Central memory CD8-positive, alpha-beta T cell (primary cell): Measurements from ENCODE around the gene CSKMT.
"Not testable (repeated sequence)": the region's sequence is repeated elsewhere in the genome, so short reads cannot be mapped to it uniquely, and the experiment has no call there.

Experiments
- ATAC-seq: fragments of 150-1000 bp; cut with Tn5 transposase; replicated peaks from 2 replicates; pipeline ENCODE4 v1.10.0; 2022; ENCODE audit warnings: mild to moderate bottlenecking, moderate FRiP score, moderate number of reproducible peaks; ENCODE audit not compliant: poor library complexity, severe bottlenecking; ENCODE audit errors: extremely low read depth
- DNase-seq, 2 donors: peaks; one replicate each; pipeline ENCODE4 v3.0.0; 2021; ENCODE audit warnings: low spot score in 2 of 2
- H3K27ac Mint-ChIP-seq: one replicate; pipeline ENCODE4 v1.8.0; 2022; ENCODE audit warnings: low read depth, mild to moderate bottlenecking, moderate library complexity, mixed read lengths
- H3K27me3 Mint-ChIP-seq: one replicate; pipeline ENCODE4 v1.8.0; 2022; ENCODE audit warnings: mixed read lengths
- H3K36me3 Mint-ChIP-seq: one replicate; pipeline ENCODE4 v1.8.0; 2022; ENCODE audit warnings: mild to moderate bottlenecking, moderate library complexity, mixed read lengths; ENCODE audit not compliant: insufficient read depth
- H3K4me1 Mint-ChIP-seq: one replicate; pipeline ENCODE4 v1.8.0; 2022; ENCODE audit warnings: mixed read lengths
- H3K4me3 Mint-ChIP-seq: one replicate; pipeline ENCODE4 v1.8.0; 2022; ENCODE audit warnings: mild to moderate bottlenecking, moderate library complexity, mixed read lengths
- H3K9me3 Mint-ChIP-seq: one replicate; pipeline ENCODE4 v1.8.0; 2022; ENCODE audit warnings: mixed read lengths

The CSKMT gene

DNA sequence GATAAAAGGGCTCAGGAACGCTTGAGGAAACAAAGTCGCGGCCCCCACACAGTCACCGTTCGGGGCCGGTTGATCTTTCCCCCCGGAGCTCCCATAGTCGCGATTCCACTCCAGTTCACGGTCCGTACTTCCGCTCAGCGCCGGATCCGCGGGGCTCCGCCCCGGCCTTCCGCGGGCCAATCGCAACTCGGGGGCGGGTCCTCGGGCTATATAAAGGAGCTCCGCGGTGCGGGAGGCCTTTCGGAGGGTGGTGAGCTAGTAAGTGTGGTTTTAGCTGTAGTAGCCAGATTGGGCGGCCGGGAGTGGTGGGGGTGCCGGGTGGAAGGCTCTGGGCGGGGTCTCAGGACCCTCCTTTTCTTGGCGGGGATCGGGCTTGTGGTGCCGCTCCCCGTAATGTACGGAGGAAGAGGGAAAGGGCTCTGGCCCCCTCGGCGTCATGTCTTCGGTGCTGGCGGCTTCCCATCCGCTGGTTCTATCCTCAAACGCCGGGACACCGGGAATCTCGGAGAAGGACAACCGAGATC lies at the start of gene CSKMT, which contains the start of gene C11orf98:
Gene CSKMT, plus strand, starts transcription at position 238 of the 524 bp plus-strand sequence. CDS start 568 bp downstream, outside the sequence.
Gene C11orf98, minus strand, starts transcription at position 136 of the 524 bp plus-strand sequence. Its CDS starts 41 bp downstream, at position 95.
- ATAC-seq (peak; percentile 92), DNase-seq (peak; percentile 94 to 96)
- Mint-ChIP-seq H3K36me3 (peaks cover 27% of the 10 kb centered on the region), H3K27ac (peak within 1 kb of the TSS; percentile 95), H3K27me3 (no peaks in the 10 kb centered on the region), H3K4me3 (peak within 1 kb of the TSS; percentile 94), H3K4me1 (peaks cover 29% of the 10 kb centered on the region), H3K9me3 (no peaks in the 10 kb centered on the region)

- Mint-ChIP-seq H3K27me3 (no peaks in the 10 kb centered on the region), H3K36me3 (peaks cover 29% of the 10 kb centered on the region), H3K4me3 (no peak overlapping the region), H3K9me3 (no peaks in the 10 kb centered on the region), H3K4me1 (peaks cover 22% of the 10 kb centered on the region), H3K27ac (no peak overlapping the region)
- ATAC-seq (no peak), DNase-seq (no peak)
These were observed 49.6 kb upstream of the CSKMT start for GRCh38 chr11:62615521-62615920.

GRCh38 chr11:62616957-62617356 lies 48.2 kb upstream of the CSKMT start:
- not testable (repeated sequence) for H3K9me3 Mint-ChIP-seq, H3K4me3 Mint-ChIP-seq, H3K27me3 Mint-ChIP-seq, DNase-seq, H3K27ac Mint-ChIP-seq, ATAC-seq
- Mint-ChIP-seq H3K36me3 (peaks cover 40% of the 10 kb centered on the region), H3K4me1 (peaks cover 31% of the 10 kb centered on the region)

- DNase-seq: no peak
- no peaks in the 10 kb centered on the region for H3K9me3 Mint-ChIP-seq
- H3K36me3 Mint-ChIP-seq: peaks cover 37% of the 10 kb centered on the region
- H3K4me1 Mint-ChIP-seq: peaks cover 19% of the 10 kb centered on the region
- peak overlapping the region; percentile 93 for H3K27ac Mint-ChIP-seq
- H3K27me3 Mint-ChIP-seq: no peaks in the 10 kb centered on the region
- no peak for ATAC-seq
- peak overlapping the region; percentile 90 for H3K4me3 Mint-ChIP-seq
These were observed 44.0 kb upstream of the CSKMT start for GRCh38 chr11:62621027-62621566.

GRCh38 chr11:62621567-62622470 lies 43.3 kb upstream of the CSKMT start, which contains the start of gene B3GAT3:
Gene B3GAT3, minus strand, starts transcription at chr11:62621986. Its CDS starts 39 bp downstream, at chr11:62621947.
- DNase-seq (peak; percentile 95), ATAC-seq (peak; percentile 88)
- no peaks in the 10 kb centered on the region for H3K27me3 Mint-ChIP-seq
- peaks cover 36% of the 10 kb centered on the region for H3K36me3 Mint-ChIP-seq
- H3K4me1 Mint-ChIP-seq: peaks cover 19% of the 10 kb centered on the region
- H3K27ac Mint-ChIP-seq: peak within 1 kb of the TSS; percentile 93
- peak within 1 kb of the TSS; percentile 90 for H3K4me3 Mint-ChIP-seq
- H3K9me3 Mint-ChIP-seq: no peaks in the 10 kb centered on the region

DNA sequence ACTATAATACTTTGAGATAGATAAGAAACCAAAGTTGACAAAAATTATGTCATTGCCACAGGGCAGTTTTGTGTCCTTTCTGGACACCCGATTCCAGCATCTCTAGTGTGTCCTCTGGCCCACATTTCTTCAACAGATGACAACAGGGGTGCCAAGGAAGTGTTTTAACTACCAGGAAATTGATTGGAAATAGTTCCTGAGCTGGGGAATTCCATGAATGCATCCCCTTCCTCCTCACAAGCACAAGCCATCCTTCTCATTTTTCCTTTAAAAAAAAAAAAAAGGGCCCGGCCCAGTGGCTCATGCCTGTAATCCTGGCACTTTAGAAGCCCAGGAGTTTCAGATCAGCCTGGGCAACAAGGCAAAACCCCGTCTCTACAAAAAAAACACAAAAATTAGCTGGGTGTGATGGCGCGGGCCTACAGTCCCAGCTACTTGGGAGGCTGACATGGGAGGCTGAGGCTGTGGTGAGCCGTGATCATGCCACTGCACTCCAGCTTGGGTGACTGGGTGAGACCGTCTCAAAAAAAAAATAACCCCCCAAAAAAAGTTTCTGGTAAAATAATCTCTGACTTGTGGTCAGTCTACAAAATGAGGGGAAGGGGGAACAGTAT lies 42.5 kb upstream of the CSKMT start:
- ATAC-seq (no peak), DNase-seq (no peak)
- Mint-ChIP-seq H3K27ac (peak overlapping the region; percentile 93), H3K27me3 (no peaks in the 10 kb centered on the region), H3K9me3 (no peaks in the 10 kb centered on the region), H3K4me3 (peak overlapping the region; percentile 90), H3K36me3 (peaks cover 40% of the 10 kb centered on the region), H3K4me1 (peaks cover 19% of the 10 kb centered on the region)

DNA sequence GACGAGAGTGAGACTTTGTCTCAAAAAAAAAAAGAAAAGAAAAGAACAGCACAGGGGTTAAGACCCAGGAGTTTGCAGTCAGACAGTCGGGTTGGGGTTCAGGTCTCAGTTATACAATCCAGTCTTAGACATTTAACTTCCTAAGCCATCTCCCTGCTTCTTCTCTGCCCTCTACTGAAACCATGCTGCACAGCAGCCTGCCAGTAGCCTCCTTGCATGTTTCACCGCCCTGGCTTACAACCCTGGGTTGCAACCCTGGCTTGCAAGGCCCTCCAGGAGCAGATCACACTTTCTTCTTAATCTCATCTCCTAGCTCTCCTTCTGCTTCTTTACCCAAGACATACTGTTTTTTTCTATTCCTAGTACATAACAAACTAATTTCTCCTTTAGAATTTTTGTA lies 37.4 kb upstream of the CSKMT start:
- Mint-ChIP-seq H3K27ac (no peak overlapping the region), H3K9me3 (no peaks in the 10 kb centered on the region), H3K27me3 (no peaks in the 10 kb centered on the region), H3K4me1 (peaks cover 5% of the 10 kb centered on the region), H3K36me3 (peaks cover 43% of the 10 kb centered on the region), H3K4me3 (no peak overlapping the region)
- no peak for DNase-seq
- no peak for ATAC-seq

DNA sequence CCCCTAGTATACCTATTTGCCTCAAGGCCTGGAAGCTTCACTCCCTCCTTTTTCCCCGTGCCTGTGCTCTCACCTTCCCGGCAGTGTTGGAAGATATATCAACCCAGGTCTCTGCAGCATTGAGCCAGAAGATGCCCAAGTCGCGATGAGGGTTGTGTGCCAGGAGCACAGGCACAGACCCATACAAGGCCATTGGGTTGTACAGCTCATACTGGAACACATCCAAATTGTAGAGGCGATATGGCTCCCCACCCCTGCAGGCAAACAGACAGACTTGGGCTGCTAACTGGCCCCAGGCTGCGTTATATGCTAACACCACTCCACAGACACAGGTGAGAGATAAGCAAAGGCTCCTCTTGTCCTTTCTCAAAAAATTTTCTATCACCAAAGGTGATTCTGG lies 32.6 kb upstream of the CSKMT start:
- Mint-ChIP-seq H3K27me3 (no peaks in the 10 kb centered on the region), H3K36me3 (peaks cover 63% of the 10 kb centered on the region), H3K9me3 (no peaks in the 10 kb centered on the region), H3K4me3 (no peak overlapping the region), H3K27ac (peak overlapping the region; percentile 61), H3K4me1 (peaks cover 11% of the 10 kb centered on the region)
- DNase-seq (no peak), ATAC-seq (no peak)

DNA sequence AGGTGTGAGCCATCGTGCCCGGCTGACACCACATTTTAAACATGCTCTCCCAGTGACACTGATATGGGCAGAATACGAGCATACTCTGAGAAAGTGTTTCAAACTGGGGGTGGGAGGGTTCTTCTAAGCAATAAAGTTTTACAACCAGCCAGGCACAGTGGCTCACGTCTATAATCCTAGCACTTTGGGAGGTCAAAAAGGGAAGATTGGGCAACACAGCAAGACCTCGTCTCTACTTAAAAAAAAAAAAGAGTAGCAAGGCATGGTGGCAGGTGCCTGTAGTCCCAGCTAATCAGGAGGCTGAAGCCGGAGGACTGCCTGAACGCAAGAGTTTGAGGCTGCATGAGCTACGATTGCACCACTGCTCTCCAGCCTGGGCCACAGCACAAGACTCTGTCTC lies 20.9 kb upstream of the CSKMT start:
- ATAC-seq: no peak
- Mint-ChIP-seq H3K4me1 (peaks cover 32% of the 10 kb centered on the region), H3K4me3 (no peak overlapping the region), H3K36me3 (peaks cover 27% of the 10 kb centered on the region), H3K27me3 (no peaks in the 10 kb centered on the region), H3K27ac (no peak overlapping the region), H3K9me3 (no peaks in the 10 kb centered on the region)
- DNase-seq: no peak

GRCh38 chr11:62645671-62645945 lies 19.5 kb upstream of the CSKMT start:
- Mint-ChIP-seq H3K4me1 (peaks cover 24% of the 10 kb centered on the region), H3K4me3 (peak overlapping the region; percentile 90), H3K27ac (peak overlapping the region; percentile 88), H3K9me3 (no peaks in the 10 kb centered on the region), H3K27me3 (no peaks in the 10 kb centered on the region), H3K36me3 (peaks cover 24% of the 10 kb centered on the region)
- ATAC-seq (no peak), DNase-seq (no peak)

GRCh38 chr11:62645946-62646824 lies 18.9 kb upstream of the CSKMT start, which contains the start of gene GANAB:
Gene GANAB, minus strand, starts transcription at chr11:62646613. Its CDS starts 14 bp downstream, at chr11:62646599.
- no peaks in the 10 kb centered on the region for H3K27me3 Mint-ChIP-seq
- H3K4me3 Mint-ChIP-seq: peak within 1 kb of the TSS; percentile 90
- peaks cover 20% of the 10 kb centered on the region for H3K4me1 Mint-ChIP-seq
- DNase-seq (peak; percentile 94 to 95), ATAC-seq (peak; percentile 98)
- peaks cover 26% of the 10 kb centered on the region for H3K36me3 Mint-ChIP-seq
- H3K9me3 Mint-ChIP-seq: no peaks in the 10 kb centered on the region
- peak within 1 kb of the TSS; percentile 88 for H3K27ac Mint-ChIP-seq
